ENCODE measurements around the gene TERT.

DNA sequence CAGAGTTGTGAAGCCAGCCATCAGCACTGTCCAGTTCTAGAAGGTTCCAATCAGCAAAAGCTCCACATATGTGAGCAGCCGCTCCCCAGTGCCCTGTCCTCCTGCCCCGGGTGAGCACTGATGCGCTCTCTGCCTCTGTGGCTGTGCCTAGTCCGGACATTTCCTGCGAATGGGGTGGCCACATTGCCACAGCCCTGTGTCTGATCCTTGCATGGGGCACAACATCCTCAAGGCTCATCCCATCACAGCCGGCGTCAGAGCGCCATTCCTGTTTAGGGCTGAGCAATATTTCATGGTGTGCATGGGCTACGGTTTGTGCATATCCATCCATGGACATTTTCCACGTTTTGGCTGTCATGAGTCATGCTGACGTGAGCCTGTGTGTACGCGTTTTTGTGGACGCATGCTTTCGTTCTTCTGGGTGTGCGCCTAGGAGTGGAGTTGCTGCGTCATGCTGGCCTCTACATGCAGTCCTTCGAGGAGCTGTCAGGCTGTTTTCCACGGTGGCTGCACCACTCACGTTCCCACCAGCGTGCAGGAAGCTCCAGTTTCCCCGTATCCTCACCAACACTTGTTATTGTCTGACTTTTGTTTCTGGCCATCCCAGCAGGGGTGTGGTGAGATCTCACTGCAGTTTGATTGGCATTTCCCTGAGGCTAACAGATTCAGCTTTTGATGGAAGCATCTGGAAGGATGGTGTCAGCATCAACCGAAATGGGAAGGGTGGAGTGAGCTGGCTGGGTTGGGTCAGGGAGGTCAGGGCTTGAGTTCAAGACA lies 79.4 kb downstream of the TERT start:
- TF ChIP-seq, protein P1, sequence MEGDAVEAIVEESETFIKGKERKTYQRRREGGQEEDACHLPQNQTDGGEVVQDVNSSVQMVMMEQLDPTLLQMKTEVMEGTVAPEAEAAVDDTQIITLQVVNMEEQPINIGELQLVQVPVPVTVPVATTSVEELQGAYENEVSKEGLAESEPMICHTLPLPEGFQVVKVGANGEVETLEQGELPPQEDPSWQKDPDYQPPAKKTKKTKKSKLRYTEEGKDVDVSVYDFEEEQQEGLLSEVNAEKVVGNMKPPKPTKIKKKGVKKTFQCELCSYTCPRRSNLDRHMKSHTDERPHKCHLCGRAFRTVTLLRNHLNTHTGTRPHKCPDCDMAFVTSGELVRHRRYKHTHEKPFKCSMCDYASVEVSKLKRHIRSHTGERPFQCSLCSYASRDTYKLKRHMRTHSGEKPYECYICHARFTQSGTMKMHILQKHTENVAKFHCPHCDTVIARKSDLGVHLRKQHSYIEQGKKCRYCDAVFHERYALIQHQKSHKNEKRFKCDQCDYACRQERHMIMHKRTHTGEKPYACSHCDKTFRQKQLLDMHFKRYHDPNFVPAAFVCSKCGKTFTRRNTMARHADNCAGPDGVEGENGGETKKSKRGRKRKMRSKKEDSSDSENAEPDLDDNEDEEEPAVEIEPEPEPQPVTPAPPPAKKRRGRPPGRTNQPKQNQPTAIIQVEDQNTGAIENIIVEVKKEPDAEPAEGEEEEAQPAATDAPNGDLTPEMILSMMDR (conservative IDR thresholded peaks at IDR 0.05): no peak
- no peak for TF ChIP-seq ZFX (IDR thresholded peaks at IDR 0.05)

Data from C4-2B (cell line).